ENCODE measurements around the gene TST. TPM values are rescaled to one million over a fixed set of nuclear protein-coding genes. Genes with fewer than 3 reads are reported as not detected.
A peak's percentile ranks its signal among the peaks of the same experiment; 100 is the strongest.

The TST gene
- polyA plus RNA-seq, 3 donors, result 17.3 to 41.7 (median 34.5) TPM

GRCh38 chr22:37027556-37027955 is 8.3 kb upstream of the TST start:
- no peak overlapping the region for H3K9ac ChIP-seq (ENCODE audit: insufficient read depth, low read length, poor library complexity, severe bottlenecking)
- H3K36me3 Mint-ChIP-seq, result peaks cover 36 to 51% of the 10 kb centered on the region in 2 donors
- intact Hi-C loops (cut with micrococcal nuclease), result no loop called here

DNA sequence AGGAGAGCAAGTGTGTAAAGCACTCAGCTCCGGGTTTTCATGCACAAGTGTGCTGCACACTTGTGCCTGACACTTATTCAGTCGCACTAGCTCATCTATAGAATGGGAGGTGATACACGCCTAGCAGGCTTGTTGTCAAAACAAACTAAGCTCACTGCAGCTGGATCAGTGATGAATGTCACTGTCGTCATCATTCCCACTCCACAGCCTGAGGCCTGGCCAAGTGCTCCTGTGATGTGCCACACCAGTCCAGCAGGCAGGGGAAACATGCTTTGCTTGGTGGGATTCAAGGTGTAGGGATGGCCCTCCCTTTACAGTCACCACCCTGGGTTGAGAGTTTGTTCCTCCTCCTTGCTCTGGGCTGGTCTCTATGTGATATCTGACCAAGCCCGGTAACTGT is 7.1 kb upstream of the TST start:
- H3K9me3 Mint-ChIP-seq, result no peaks in the 10 kb centered on the region
- H3K4me3 ChIP-seq (replicated peaks in 1 of 3; ENCODE audit: low read depth in 2 of 3, low read length in 3 of 3), result no peak overlapping the region
- no peaks in the 10 kb centered on the region for H3K27me3 ChIP-seq (ENCODE audit: control insufficient read depth in 2 of 2, insufficient read depth in 2 of 2, low read length in 2 of 2)
- H3K4me2 ChIP-seq (replicated peaks; ENCODE audit: extremely low read depth, low read length, poor library complexity, severe bottlenecking), result no peak overlapping the region
- no peak overlapping the region for H3K9ac ChIP-seq (ENCODE audit: insufficient read depth, low read length, poor library complexity, severe bottlenecking)
- peaks cover 36 to 50% of the 10 kb centered on the region in 2 donors for H3K36me3 Mint-ChIP-seq
- 100% methylated on average over 3 of the region's 5 CpGs for WGBS (ENCODE audit: insufficient coverage)
- H2AFZ ChIP-seq (ENCODE audit: insufficient read depth, low read depth, low read length, poor library complexity, severe bottlenecking), result no peak overlapping the region
- peak overlapping the region in 1 of 7 donors; percentile 46 for H3K27ac Mint-ChIP-seq
- no peaks in the 10 kb centered on the region for H3K9me3 ChIP-seq (replicated peaks in 1 of 2; ENCODE audit: control insufficient read depth in 1 of 2, insufficient read depth in 1 of 2, low read length in 2 of 2)
- H3K27me3 Mint-ChIP-seq (ENCODE audit: low read depth in 3 of 3), result peaks cover 0 to 2% (median 1%) of the 10 kb centered on the region in 3 donors
- no peak overlapping the region for H3K4me3 Mint-ChIP-seq
- TF ChIP-seq CTCF (IDR thresholded peaks at IDR 0.05), result no peak
- intact Hi-C loops (cut with micrococcal nuclease), result no loop called here
- peaks cover 31 to 61% of the 10 kb centered on the region in 2 donors for H3K36me3 ChIP-seq (replicated peaks in 1 of 2; ENCODE audit: control insufficient read depth in 1 of 2, insufficient read depth in 2 of 2, low read length in 2 of 2)
- no peak overlapping the region for H3K27ac ChIP-seq (ENCODE audit: low read depth in 1 of 2, low read length in 2 of 2)
- DNase-seq, result no peak
- peaks cover 0 to 4% of the 10 kb centered on the region in 2 donors for H3K4me1 ChIP-seq (ENCODE audit: control insufficient read depth in 1 of 2, insufficient read depth in 2 of 2, low read length in 2 of 2)
- H4K20me1 ChIP-seq (ENCODE audit: insufficient read depth, low read length), result peaks cover 8% of the 10 kb centered on the region
- H3K4me1 Mint-ChIP-seq, result peaks cover 11% of the 10 kb centered on the region
- H3K79me2 ChIP-seq (ENCODE audit: insufficient read depth, low read length), result peaks cover 5% of the 10 kb centered on the region

More at GRCh38 chr22:37027556-37027955, 8.3 kb upstream of the TST start:
- Mint-ChIP-seq H3K9me3 (no peaks in the 10 kb centered on the region), H3K4me3 (no peak overlapping the region), H3K4me1 (peaks cover 12% of the 10 kb centered on the region), H3K27ac (no peak overlapping the region), H3K27me3 (ENCODE audit: low read depth in 3 of 3) (peaks cover 0 to 4% (median 1%) of the 10 kb centered on the region in 3 donors)
- Histone ChIP-seq H3K27me3 (ENCODE audit: control insufficient read depth in 2 of 2, insufficient read depth in 2 of 2, low read length in 2 of 2) (no peaks in the 10 kb centered on the region), H3K4me2 (replicated peaks; ENCODE audit: extremely low read depth, low read length, poor library complexity, severe bottlenecking) (no peak overlapping the region), H4K20me1 (ENCODE audit: insufficient read depth, low read length) (peaks cover 3% of the 10 kb centered on the region), H3K36me3 (replicated peaks in 1 of 2; ENCODE audit: control insufficient read depth in 1 of 2, insufficient read depth in 2 of 2, low read length in 2 of 2) (peaks cover 31 to 61% of the 10 kb centered on the region in 2 donors), H2AFZ (ENCODE audit: insufficient read depth, low read depth, low read length, poor library complexity, severe bottlenecking) (no peak overlapping the region), H3K4me3 (replicated peaks in 1 of 3; ENCODE audit: low read depth in 2 of 3, low read length in 3 of 3) (no peak overlapping the region), H3K27ac (ENCODE audit: low read depth in 1 of 2, low read length in 2 of 2) (no peak overlapping the region), H3K4me1 (ENCODE audit: control insufficient read depth in 1 of 2, insufficient read depth in 2 of 2, low read length in 2 of 2) (peaks cover 8 to 9% of the 10 kb centered on the region in 2 donors), H3K79me2 (ENCODE audit: insufficient read depth, low read length) (peaks cover 2% of the 10 kb centered on the region), H3K9me3 (replicated peaks in 1 of 2; ENCODE audit: control insufficient read depth in 1 of 2, insufficient read depth in 1 of 2, low read length in 2 of 2) (no peaks in the 10 kb centered on the region)
- WGBS (ENCODE audit: insufficient coverage), result 95% methylated on average over 7 of the region's 7 CpGs
- no peak for DNase-seq
- TF ChIP-seq CTCF (IDR thresholded peaks at IDR 0.05), result no peak

Data from CD14-positive monocyte (primary cell).